GM18861 (cell line): Measurements from ENCODE around the gene TTC33.

ENCODE experiments used
- ATAC-seq: cut with Tn5 transposase; IDR thresholded peaks from one replicate; pipeline ENCODE4 v1.9.1; 2021; ENCODE audit not compliant: unreplicated experiment

Gene TTC33

GRCh38 chr5:40615586-40616170, 140.1 kb downstream of the TTC33 start:
- ATAC-seq, result no peak

GRCh38 chr5:40614923-40615585, 140.7 kb downstream of the TTC33 start:
- no peak for ATAC-seq

GRCh38 chr5:40614466-40614865, 141.3 kb downstream of the TTC33 start:
- ATAC-seq, result no peak

GRCh38 chr5:40607202-40607601, 148.6 kb downstream of the TTC33 start:
- ATAC-seq, result no peak

GRCh38 chr5:40606077-40606765, 149.5 kb downstream of the TTC33 start:
- no peak for ATAC-seq

- no peak for ATAC-seq
Observed at GRCh38 chr5:40605295-40605958, 150.3 kb downstream of the TTC33 start.

GRCh38 chr5:40603378-40603777, 152.4 kb downstream of the TTC33 start:
- ATAC-seq, result no peak

- ATAC-seq, result no peak
Observed at GRCh38 chr5:40601198-40601868, 154.4 kb downstream of the TTC33 start.

- ATAC-seq, result no peak
Observed at GRCh38 chr5:40600383-40600782, 155.4 kb downstream of the TTC33 start.

GRCh38 chr5:40599676-40600075, 156.1 kb downstream of the TTC33 start:
- ATAC-seq, result no peak

- no peak for ATAC-seq
Observed at GRCh38 chr5:40594811-40595210, 160.9 kb downstream of the TTC33 start.

GRCh38 chr5:40591727-40592396, 163.9 kb downstream of the TTC33 start:
- ATAC-seq, result peak; percentile 94

- ATAC-seq, result no peak
Observed at GRCh38 chr5:40587376-40587775, 168.4 kb downstream of the TTC33 start.

- no peak for ATAC-seq
Observed at GRCh38 chr5:40585537-40586267, 170.1 kb downstream of the TTC33 start.

- no peak for ATAC-seq
Observed at GRCh38 chr5:40584054-40584453, 171.7 kb downstream of the TTC33 start.

- ATAC-seq, result peak; percentile 95
Observed at GRCh38 chr5:40578501-40579451, 177.0 kb downstream of the TTC33 start.

GRCh38 chr5:40577718-40578117, 178.0 kb downstream of the TTC33 start:
- ATAC-seq, result no peak

- ATAC-seq, result no peak
Observed at GRCh38 chr5:40575921-40576320, 179.8 kb downstream of the TTC33 start.

GRCh38 chr5:40575411-40575810, 180.3 kb downstream of the TTC33 start:
- ATAC-seq, result no peak
